Body of pancreas (tissue), 4 donors: ENCODE data around the gene ABL1. TPM values are rescaled to one million over a fixed set of nuclear protein-coding genes. Genes with fewer than 3 reads are reported as not detected.

Experiments used
- ATAC-seq: fragments of 150-250 bp; one replicate; pipeline ENCODE4 v1.9.1; 2016
- DNase-seq, 4 donors: peaks; one replicate each; pipeline ENCODE4 v3.0.0-alpha.2; 2019
- H3K27ac ChIP-seq, 4 donors: fragments of 200-600 bp; sonication (generic); 1 replicate in 3 of 4; 2 replicates in 1 of 4; pipeline versions ENCODE4 v1.5.1 to v1.6.1; 2016 to 2019; ENCODE audit warnings: mild to moderate bottlenecking in 1 of 4, mixed read lengths in 1 of 4, moderate library complexity in 1 of 4
- H3K27me3 ChIP-seq, 2 donors: fragments of 200-600 bp; sonication (generic); one replicate each; pipeline ENCODE4 v1.6.0; 2016; ENCODE audit warnings: mild to moderate bottlenecking in 1 of 2
- H3K36me3 ChIP-seq, 2 donors: fragments of 200-600 bp; sonication (generic); replicated peaks in 1 of 2; 2 replicates each; pipeline ENCODE4 v1.5.1; 2016; ENCODE audit warnings: low read depth in 2 of 2; ENCODE audit not compliant: insufficient read depth in 1 of 2
- H3K4me1 ChIP-seq: fragments of 200-600 bp; sonication (generic); one replicate; pipeline ENCODE4 v1.6.0; 2016
- H3K4me3 ChIP-seq, 2 donors: fragments of 200-600 bp; sonication (generic); 1 replicate in 1 of 2; 2 replicates in 1 of 2; pipeline ENCODE4 v1.5.1; 2016 to 2019
- H3K9me3 ChIP-seq, 3 donors: fragments of 200-600 bp; sonication (generic); 1 replicate in 2 of 3; 2 replicates in 1 of 3; pipeline ENCODE4 v1.5.1; 2016
- CTCF ChIP-seq, 7 experiments: fragments of 450-650 bp in 4 of 7; fragments of 200-600 bp in 3 of 7; sonication (generic) in 3 of 7; IDR thresholded peaks; one replicate each; pipeline ENCODE4 v1.5.1; 2016 to 2019; ENCODE audit warnings: antibody characterized with exemption in 7 of 7
- POLR2A ChIP-seq, 3 donors: fragments of 450-650 bp; IDR thresholded peaks; one replicate each; pipeline ENCODE4 v1.6.1; 2016; ENCODE audit warnings: antibody characterized with exemption in 3 of 3, mild to moderate bottlenecking in 2 of 3
- WGBS, 2 donors: methylation state at CpG; one replicate each; pipeline ENCODE4 v1.1.5; 2017; 5-methylcytosine and 5-hydroxymethylcytosine counted together
- intact Hi-C: fragments of 100-400 bp; cut with DNase I; formaldehyde crosslinking; loops from one replicate; pipeline ENCODE4 v1.15.1; 2023
- total RNA-seq, 2 donors: library from RNA; depleted of rRNA; stranded (reverse); fragments of >200 nt; gene quantifications; one replicate each; pipeline ENCODE4 v1.1.0, GENCODE V29; 2016

ABL1 gene
- total RNA-seq, 2 donors from 2014 or later: 23.3 to 29.0 TPM

GRCh38 chr9:130912932-130913598 lies 78.0 kb downstream of the ABL1 start:
- H3K36me3 ChIP-seq: no peaks in the 10 kb centered on the region
- DNase-seq (no peak), ATAC-seq (no peak)
- H3K27me3 ChIP-seq: no peaks in the 10 kb centered on the region
- H3K4me3 ChIP-seq: no peak overlapping the region
- no peak for TF ChIP-seq POLR2A (IDR thresholded peaks at IDR 0.05)
- no peak for TF ChIP-seq CTCF (IDR thresholded peaks at IDR 0.05)
- H3K9me3 ChIP-seq: no peaks in the 10 kb centered on the region
- intact Hi-C loops: no loop called here
- H3K27ac ChIP-seq: no peak overlapping the region
- 51 to 54% methylated on average over 38 of the region's 38 CpGs for WGBS, 2 donors
- H3K4me1 ChIP-seq: no peaks in the 10 kb centered on the region

GRCh38 chr9:130913599-130914416 lies 78.8 kb downstream of the ABL1 start:
- WGBS, 2 donors: 54 to 55% methylated on average over 17 to 23 of the region's 23 CpGs
- Histone ChIP-seq H3K36me3 (no peaks in the 10 kb centered on the region), H3K4me1 (no peaks in the 10 kb centered on the region), H3K4me3 (no peak overlapping the region), H3K9me3 (no peaks in the 10 kb centered on the region), H3K27ac (no peak overlapping the region), H3K27me3 (no peaks in the 10 kb centered on the region)
- DNase-seq: no peak
- no peak for TF ChIP-seq CTCF (IDR thresholded peaks at IDR 0.05)
- TF ChIP-seq POLR2A (IDR thresholded peaks at IDR 0.05): no peak
- ATAC-seq: no peak
- intact Hi-C loops: no loop called here

- H3K36me3 ChIP-seq: no peaks in the 10 kb centered on the region
- intact Hi-C loops: no loop called here
- no peaks in the 10 kb centered on the region for H3K27me3 ChIP-seq
- DNase-seq (no peak), ATAC-seq (no peak)
- WGBS, 2 donors: 54 to 56% methylated on average over 9 to 24 of the region's 24 CpGs
- TF ChIP-seq CTCF (IDR thresholded peaks at IDR 0.05) (no peak), POLR2A (IDR thresholded peaks at IDR 0.05) (no peak)
- no peaks in the 10 kb centered on the region for H3K9me3 ChIP-seq
- H3K27ac ChIP-seq: no peak overlapping the region
- no peaks in the 10 kb centered on the region for H3K4me1 ChIP-seq
- no peak overlapping the region for H3K4me3 ChIP-seq
Observed at GRCh38 chr9:130914417-130915095, 79.5 kb downstream of the ABL1 start.

DNA sequence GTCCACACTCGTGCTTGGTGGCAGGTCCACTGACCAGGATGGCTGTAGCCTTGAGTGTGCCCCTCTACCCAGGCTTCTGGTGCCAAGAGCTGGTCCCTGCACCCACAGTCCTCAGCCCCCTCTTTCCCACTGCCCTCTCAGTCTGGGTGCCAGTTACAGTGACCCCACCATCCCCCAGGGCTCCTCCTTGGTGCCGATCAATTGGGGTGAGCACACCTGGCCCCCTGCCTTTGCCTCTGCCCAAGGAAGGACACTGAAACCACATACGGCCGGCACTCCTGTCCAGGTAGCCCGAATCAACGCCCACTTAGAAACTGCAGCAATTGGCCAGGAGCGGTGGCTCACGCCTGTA lies 80.0 kb downstream of the ABL1 start:
- Histone ChIP-seq H3K4me1 (no peaks in the 10 kb centered on the region), H3K9me3 (no peaks in the 10 kb centered on the region), H3K4me3 (no peak overlapping the region), H3K27me3 (no peaks in the 10 kb centered on the region), H3K36me3 (no peaks in the 10 kb centered on the region), H3K27ac (no peak overlapping the region)
- no peak for DNase-seq
- 73 to 84% methylated on average over 7 to 8 of the region's 8 CpGs for WGBS, 2 donors
- no peak for TF ChIP-seq CTCF (IDR thresholded peaks at IDR 0.05)
- TF ChIP-seq POLR2A (IDR thresholded peaks at IDR 0.05): no peak
- no peak for ATAC-seq
- intact Hi-C loops: no loop called here
